Renal cortex interstitium (tissue), 11 donors: ENCODE results near the gene MLANA. TPM values are rescaled to one million over a fixed set of nuclear protein-coding genes. Genes with fewer than 3 reads are reported as not detected.
"Not testable (repeated sequence)": the region's sequence is repeated elsewhere in the genome, so short reads cannot be mapped to it uniquely, and the experiment has no call there.

Source experiments
- DNase-seq, 11 donors: peaks; one replicate each; pipeline ENCODE4 v3.0.0-alpha.2; 2013; ENCODE audit warnings: low read depth in 9 of 11, low spot score in 4 of 11; ENCODE audit errors: extremely low read depth in 1 of 11
- polyA plus RNA-seq, 3 donors: library from polyadenylated mRNA; unstranded; fragments of 120-200 nt; gene quantifications; one replicate each; pipeline ENCODE4 v1.2.1, GENCODE V29; 2013; ENCODE audit not compliant: insufficient read length in 3 of 3

MLANA gene
- polyA plus RNA-seq, 3 donors, result 1.0 to 1.4 (median 1.4) TPM

GRCh38 chr9:5866272-5866671 lies 24.4 kb upstream of the MLANA start:
- DNase-seq, result no peak

- no peak for DNase-seq
These were observed 24.0 kb upstream of the MLANA start for GRCh38 chr9:5866685-5867084.

GRCh38 chr9:5868235-5868634 lies 22.5 kb upstream of the MLANA start:
- DNase-seq, result no peak

GRCh38 chr9:5869315-5870019 lies 21.2 kb upstream of the MLANA start:
- DNase-seq, result no peak

- DNase-seq, result no peak
These were observed 20.7 kb upstream of the MLANA start for GRCh38 chr9:5870020-5870339.

- DNase-seq, result no peak
These were observed 20.0 kb upstream of the MLANA start for GRCh38 chr9:5870691-5871090.

GRCh38 chr9:5871785-5872184 lies 18.9 kb upstream of the MLANA start:
- no peak for DNase-seq

GRCh38 chr9:5872511-5872910 lies 18.2 kb upstream of the MLANA start:
- no peak for DNase-seq

GRCh38 chr9:5873439-5873838 lies 17.2 kb upstream of the MLANA start:
- DNase-seq, result no peak

GRCh38 chr9:5874048-5874447 lies 16.6 kb upstream of the MLANA start:
- DNase-seq, result no peak

- DNase-seq, result no peak
These were observed 14.7 kb upstream of the MLANA start for GRCh38 chr9:5876026-5876425.

- no peak for DNase-seq
These were observed 14.0 kb upstream of the MLANA start for GRCh38 chr9:5876711-5877110.

GRCh38 chr9:5879419-5880181 lies 11.1 kb upstream of the MLANA start:
- no peak for DNase-seq

GRCh38 chr9:5882244-5883012 lies 8.3 kb upstream of the MLANA start:
- not testable (repeated sequence) for DNase-seq

GRCh38 chr9:5884191-5884590 lies 6.5 kb upstream of the MLANA start:
- no peak for DNase-seq

GRCh38 chr9:5886114-5886939 lies 4.4 kb upstream of the MLANA start:
- DNase-seq, result peak; percentile 39 to 77 (median 68)

- peak in 9 of 11 donors; percentile 26 to 69 (median 52) for DNase-seq
These were observed 1.9 kb downstream of the MLANA start for GRCh38 chr9:5892456-5893133.

GRCh38 chr9:5893134-5893505 lies 2.4 kb downstream of the MLANA start:
- DNase-seq, result no peak
